Loucy (cell line): ENCODE data around the gene CELF2.

Experiments used
- EZH2phosphoT487 ChIP-seq: fragments of 200-600 bp; IDR thresholded peaks from 2 replicates; pipeline ENCODE4 v1.6.1; 2018; ENCODE audit warnings: antibody characterized with exemption, mild to moderate bottlenecking, moderate library complexity, borderline replicate concordance
- TF ChIP-seq, protein P1 (sequence below): fragments of 200-600 bp; sonication (generic); conservative IDR thresholded peaks from 2 replicates; pipeline ENCODE4 v1.5.1; 2014; ENCODE audit warnings: mild to moderate bottlenecking, antibody characterized with exemption, low read length

DNA sequence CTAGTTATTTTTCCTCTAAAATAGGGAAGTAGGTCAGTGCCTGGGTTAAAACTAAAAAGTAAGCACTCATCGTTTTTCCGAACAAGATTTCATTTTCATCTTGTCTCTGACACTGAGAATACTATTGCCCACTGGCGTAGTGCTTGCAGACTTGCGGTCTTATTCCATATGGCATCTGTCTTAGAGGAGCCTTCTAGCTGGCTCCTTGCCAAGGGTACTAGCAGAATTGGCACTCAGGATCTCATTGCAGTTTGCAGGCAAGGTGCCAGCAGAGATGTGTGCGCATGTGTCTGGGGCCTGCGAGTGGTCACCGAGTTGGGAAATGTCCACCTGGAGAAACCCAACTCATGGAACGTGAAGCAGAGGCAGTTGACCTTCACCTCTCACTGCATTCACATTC, 143.4 kb downstream of the CELF2 start:
- TF ChIP-seq, protein P1, sequence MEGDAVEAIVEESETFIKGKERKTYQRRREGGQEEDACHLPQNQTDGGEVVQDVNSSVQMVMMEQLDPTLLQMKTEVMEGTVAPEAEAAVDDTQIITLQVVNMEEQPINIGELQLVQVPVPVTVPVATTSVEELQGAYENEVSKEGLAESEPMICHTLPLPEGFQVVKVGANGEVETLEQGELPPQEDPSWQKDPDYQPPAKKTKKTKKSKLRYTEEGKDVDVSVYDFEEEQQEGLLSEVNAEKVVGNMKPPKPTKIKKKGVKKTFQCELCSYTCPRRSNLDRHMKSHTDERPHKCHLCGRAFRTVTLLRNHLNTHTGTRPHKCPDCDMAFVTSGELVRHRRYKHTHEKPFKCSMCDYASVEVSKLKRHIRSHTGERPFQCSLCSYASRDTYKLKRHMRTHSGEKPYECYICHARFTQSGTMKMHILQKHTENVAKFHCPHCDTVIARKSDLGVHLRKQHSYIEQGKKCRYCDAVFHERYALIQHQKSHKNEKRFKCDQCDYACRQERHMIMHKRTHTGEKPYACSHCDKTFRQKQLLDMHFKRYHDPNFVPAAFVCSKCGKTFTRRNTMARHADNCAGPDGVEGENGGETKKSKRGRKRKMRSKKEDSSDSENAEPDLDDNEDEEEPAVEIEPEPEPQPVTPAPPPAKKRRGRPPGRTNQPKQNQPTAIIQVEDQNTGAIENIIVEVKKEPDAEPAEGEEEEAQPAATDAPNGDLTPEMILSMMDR: no peak
- TF ChIP-seq EZH2phosphoT487: no peak
